ENCODE data around the gene GZMM.

Gene GZMM

GRCh38 chr19:535017-535835, 8.6 kb upstream of the GZMM start:
- no peak for DNase-seq

- no peak for DNase-seq
Measured at GRCh38 chr19:536031-536880, 7.6 kb upstream of the GZMM start.

GRCh38 chr19:536881-537404, 6.9 kb upstream of the GZMM start:
- DNase-seq, result no peak

GRCh38 chr19:538641-539428, 5.0 kb upstream of the GZMM start:
- no peak for DNase-seq

GRCh38 chr19:539429-540030, 4.3 kb upstream of the GZMM start:
- DNase-seq, result no peak

GRCh38 chr19:540867-541637, 2.8 kb upstream of the GZMM start:
- no peak for DNase-seq

- DNase-seq, result no peak
Measured at GRCh38 chr19:541699-542098, 2.2 kb upstream of the GZMM start.

GRCh38 chr19:542173-542866, 1.5 kb upstream of the GZMM start:
- no peak for DNase-seq

GRCh38 chr19:547117-547516, 3.3 kb downstream of the GZMM start:
- DNase-seq, result no peak

- no peak for DNase-seq
Measured at GRCh38 chr19:547836-548720, 4.2 kb downstream of the GZMM start.

GRCh38 chr19:548886-549830, 5.3 kb downstream of the GZMM start:
- no peak for DNase-seq

- no peak for DNase-seq
Measured at GRCh38 chr19:554817-555216, 11.0 kb downstream of the GZMM start.

GRCh38 chr19:555474-555808, 11.6 kb downstream of the GZMM start:
- DNase-seq, result no peak

GRCh38 chr19:556611-557382, 12.9 kb downstream of the GZMM start:
- DNase-seq, result no peak

- DNase-seq, result no peak
Measured at GRCh38 chr19:558770-559439, 15.1 kb downstream of the GZMM start.

GRCh38 chr19:560121-560520, 16.3 kb downstream of the GZMM start:
- DNase-seq, result no peak

- DNase-seq, result no peak
Measured at GRCh38 chr19:566403-566802, 22.6 kb downstream of the GZMM start.

GRCh38 chr19:566844-567243, 23.0 kb downstream of the GZMM start:
- no peak for DNase-seq

All from stimulated activated CD4-positive, alpha-beta T cell treated with anti-CD3 and anti-CD28 coated beads, Interleukin-1b, Interleukin-23, amount 100 ng/mL, for 48 hours (primary cell).